Duodenal mucosa (tissue), 2 donors: ENCODE data around the gene CYTH1.
A peak's percentile ranks its signal among the peaks of the same experiment; 100 is the strongest.

Experiments used
- H3K27ac ChIP-seq: one replicate; pipeline ENCODE4 v1.7.0; 2013; ENCODE audit warnings: low read depth, low read length
- H3K27me3 ChIP-seq, 2 donors: one replicate each; pipeline ENCODE4 v1.7.0; 2013; ENCODE audit warnings: low read length in 2 of 2, control low read depth in 1 of 2; ENCODE audit not compliant: insufficient read depth in 2 of 2, control insufficient read depth in 1 of 2
- H3K36me3 ChIP-seq, 2 donors: one replicate each; pipeline ENCODE4 v1.7.0; 2013; ENCODE audit warnings: low read length in 2 of 2, control low read depth in 1 of 2; ENCODE audit not compliant: insufficient read depth in 2 of 2, control insufficient read depth in 1 of 2
- H3K4me1 ChIP-seq, 2 donors: one replicate each; pipeline ENCODE4 v1.7.0; 2013; ENCODE audit warnings: low read length in 2 of 2, control low read depth in 1 of 2; ENCODE audit not compliant: insufficient read depth in 2 of 2, control insufficient read depth in 1 of 2
- H3K4me3 ChIP-seq, 2 donors: one replicate each; pipeline ENCODE4 v1.7.0; 2013; ENCODE audit warnings: low read length in 2 of 2, low read depth in 1 of 2
- H3K9ac ChIP-seq, 2 donors: one replicate each; pipeline ENCODE4 v1.7.0; 2013; ENCODE audit warnings: low read length in 2 of 2, low read depth in 1 of 2
- H3K9me3 ChIP-seq, 2 donors: one replicate each; pipeline ENCODE4 v1.7.0; 2013; ENCODE audit warnings: low read length in 2 of 2, control low read depth in 1 of 2; ENCODE audit not compliant: control insufficient read depth in 1 of 2

Gene CYTH1

GRCh38 chr17:78738698-78739097, 43.4 kb downstream of the CYTH1 start:
- Histone ChIP-seq H3K4me1 (peaks cover 50 to 56% of the 10 kb centered on the region in 2 donors), H3K27me3 (no peaks in the 10 kb centered on the region), H3K36me3 (no peaks in the 10 kb centered on the region), H3K9ac (no peak overlapping the region), H3K4me3 (no peak overlapping the region), H3K9me3 (no peaks in the 10 kb centered on the region), H3K27ac (no peak overlapping the region)

- Histone ChIP-seq H3K4me1 (peaks cover 54 to 60% of the 10 kb centered on the region in 2 donors), H3K36me3 (no peaks in the 10 kb centered on the region), H3K9ac (no peak overlapping the region), H3K27ac (no peak overlapping the region), H3K27me3 (no peaks in the 10 kb centered on the region), H3K9me3 (no peaks in the 10 kb centered on the region), H3K4me3 (no peak overlapping the region)
These were observed 43.8 kb downstream of the CYTH1 start for GRCh38 chr17:78738278-78738677.

GRCh38 chr17:78737332-78737731, 44.7 kb downstream of the CYTH1 start:
- peak overlapping the region; percentile 71 to 81 for H3K4me3 ChIP-seq
- H3K9ac ChIP-seq = peak overlapping the region in 1 of 2 donors; percentile 91

GRCh38 chr17:78736526-78737079, 45.5 kb downstream of the CYTH1 start:
- Histone ChIP-seq H3K27ac (peak overlapping the region; percentile 87), H3K9me3 (no peaks in the 10 kb centered on the region), H3K27me3 (no peaks in the 10 kb centered on the region), H3K4me1 (peaks cover 51 to 63% of the 10 kb centered on the region in 2 donors), H3K36me3 (no peaks in the 10 kb centered on the region), H3K4me3 (peak overlapping the region; percentile 71 to 81), H3K9ac (peak overlapping the region; percentile 73 to 91)

More at GRCh38 chr17:78737332-78737731, 44.7 kb downstream of the CYTH1 start:
- no peaks in the 10 kb centered on the region for H3K9me3 ChIP-seq
- peaks cover 58 to 63% of the 10 kb centered on the region in 2 donors for H3K4me1 ChIP-seq
- no peak overlapping the region for H3K27ac ChIP-seq
- H3K27me3 ChIP-seq = no peaks in the 10 kb centered on the region
- H3K36me3 ChIP-seq = no peaks in the 10 kb centered on the region

GRCh38 chr17:78735832-78736525, 46.1 kb downstream of the CYTH1 start:
- peak overlapping the region; percentile 87 for H3K27ac ChIP-seq
- no peaks in the 10 kb centered on the region for H3K36me3 ChIP-seq
- no peaks in the 10 kb centered on the region for H3K27me3 ChIP-seq
- H3K9ac ChIP-seq = peak overlapping the region; percentile 73 to 91
- peaks cover 48 to 62% of the 10 kb centered on the region in 2 donors for H3K4me1 ChIP-seq
- no peaks in the 10 kb centered on the region for H3K9me3 ChIP-seq
- peak overlapping the region; percentile 71 to 81 for H3K4me3 ChIP-seq

GRCh38 chr17:78734793-78735641, 47.1 kb downstream of the CYTH1 start:
- H3K27me3 ChIP-seq = no peaks in the 10 kb centered on the region
- no peak overlapping the region for H3K27ac ChIP-seq
- H3K9me3 ChIP-seq = no peaks in the 10 kb centered on the region
- peaks cover 48 to 59% of the 10 kb centered on the region in 2 donors for H3K4me1 ChIP-seq
- peak overlapping the region; percentile 71 to 81 for H3K4me3 ChIP-seq
- no peaks in the 10 kb centered on the region for H3K36me3 ChIP-seq
- H3K9ac ChIP-seq = peak overlapping the region; percentile 73 to 91

GRCh38 chr17:78732354-78732753, 49.7 kb downstream of the CYTH1 start:
- Histone ChIP-seq H3K4me1 (peaks cover 40 to 44% of the 10 kb centered on the region in 2 donors), H3K9me3 (no peaks in the 10 kb centered on the region), H3K27ac (no peak overlapping the region), H3K36me3 (peaks cover 0 to 6% of the 10 kb centered on the region in 2 donors), H3K9ac (no peak overlapping the region), H3K27me3 (no peaks in the 10 kb centered on the region), H3K4me3 (no peak overlapping the region)

- Histone ChIP-seq H3K27me3 (no peaks in the 10 kb centered on the region), H3K9me3 (no peaks in the 10 kb centered on the region), H3K9ac (no peak overlapping the region), H3K36me3 (peaks cover 0 to 7% of the 10 kb centered on the region in 2 donors), H3K4me1 (peaks cover 40% of the 10 kb centered on the region in 2 donors), H3K4me3 (no peak overlapping the region), H3K27ac (no peak overlapping the region)
These were observed 50.2 kb downstream of the CYTH1 start for GRCh38 chr17:78731904-78732303.

- H3K9ac ChIP-seq = no peak overlapping the region
- H3K4me3 ChIP-seq = no peak overlapping the region
- H3K27ac ChIP-seq = no peak overlapping the region
- peaks cover 0 to 7% of the 10 kb centered on the region in 2 donors for H3K36me3 ChIP-seq
- H3K27me3 ChIP-seq = no peaks in the 10 kb centered on the region
- peaks cover 33 to 44% of the 10 kb centered on the region in 2 donors for H3K4me1 ChIP-seq
- no peaks in the 10 kb centered on the region for H3K9me3 ChIP-seq
These were observed 52.4 kb downstream of the CYTH1 start for GRCh38 chr17:78729641-78730040.

GRCh38 chr17:78728495-78728894, 53.6 kb downstream of the CYTH1 start:
- H3K9ac ChIP-seq = no peak overlapping the region
- H3K27ac ChIP-seq = no peak overlapping the region
- H3K27me3 ChIP-seq = no peaks in the 10 kb centered on the region
- H3K9me3 ChIP-seq = no peaks in the 10 kb centered on the region
- peaks cover 0 to 7% of the 10 kb centered on the region in 2 donors for H3K36me3 ChIP-seq
- H3K4me1 ChIP-seq = peaks cover 37 to 49% of the 10 kb centered on the region in 2 donors
- no peak overlapping the region for H3K4me3 ChIP-seq
